NOMO-1 treated with DMSO at 0.1 percent for 48 hours (cell line): Measurements from ENCODE around the gene SHH.
A peak's percentile ranks its signal among the peaks of the same experiment; 100 is the strongest.

ENCODE experiments used
- DNase-seq: peaks from one replicate; lab custom pipeline; 2025; ENCODE audit not compliant: unreplicated experiment; lab: John Stamatoyannopoulos, UW

Gene SHH

DNA sequence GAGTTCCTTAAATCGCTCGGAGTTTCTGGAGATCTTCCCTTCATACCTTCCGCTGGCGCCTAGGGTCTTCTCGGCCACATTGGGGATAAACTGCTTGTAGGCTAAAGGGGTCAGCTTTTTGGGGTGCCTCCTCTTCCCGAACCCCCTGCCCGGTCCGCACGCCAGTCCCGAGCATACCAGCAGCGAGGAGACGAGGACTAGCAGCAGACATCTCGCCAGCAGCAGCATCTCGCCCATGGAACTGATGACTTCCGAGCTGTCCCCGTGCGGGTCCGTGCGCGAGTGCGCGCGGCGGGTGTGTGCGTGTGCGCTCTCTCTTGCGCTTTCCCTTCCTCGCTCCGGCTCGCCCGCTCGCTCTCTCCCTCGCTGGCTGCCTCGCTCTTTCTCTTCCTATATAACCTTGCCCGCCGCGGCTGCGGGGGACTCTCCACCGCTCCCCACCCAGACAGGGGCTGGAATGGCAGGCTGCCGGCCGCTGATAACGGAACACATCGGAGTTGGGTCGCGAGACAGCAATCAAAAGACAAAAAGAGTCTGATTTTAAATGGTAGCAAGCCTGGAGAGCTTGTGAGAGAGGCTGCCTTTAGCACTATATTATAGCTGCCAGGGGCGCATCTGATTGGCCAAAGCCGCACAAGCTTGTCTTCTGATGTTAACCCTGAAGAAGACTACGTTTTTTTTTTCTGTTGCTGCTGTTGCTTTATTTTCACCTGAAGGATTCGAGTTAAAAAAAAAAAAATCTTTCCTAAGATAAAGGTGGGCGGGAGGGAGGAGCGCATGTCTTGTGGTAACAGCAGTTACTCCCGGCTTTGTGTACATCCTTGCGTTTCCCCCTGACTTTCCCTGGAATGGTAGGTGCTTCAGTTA is at the start of gene SHH:
Gene SHH (minus strand): TSS at position 569 of the 867 bp plus-strand sequence. CDS start 341 bp downstream, at position 228.
- DNase-seq: no peak

DNA sequence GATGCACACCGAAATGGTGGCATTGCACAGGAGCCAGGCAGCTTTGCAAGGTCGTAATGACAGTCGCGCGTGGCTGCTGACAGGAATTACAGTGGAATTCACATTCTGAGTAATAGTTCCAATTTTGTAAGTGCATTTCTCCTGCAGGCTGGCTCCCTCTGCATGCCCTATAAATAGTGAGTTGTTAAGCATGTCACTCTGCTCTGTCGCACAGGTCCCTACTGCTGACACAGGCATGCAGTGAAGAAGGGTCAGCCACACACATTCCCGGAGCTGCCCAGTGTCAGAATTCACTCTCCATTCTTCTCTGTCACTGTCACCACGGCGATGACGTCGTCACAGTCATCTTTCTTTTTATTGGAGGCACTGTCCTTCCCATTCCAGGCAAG is 49.2 kb upstream of the SHH start:
- no peak for DNase-seq

GRCh38 chr7:155860840-155861479 is 48.7 kb upstream of the SHH start:
- peak; percentile 4 for DNase-seq

- DNase-seq: no peak
These were observed 48.2 kb upstream of the SHH start for GRCh38 chr7:155860461-155860839.

DNA sequence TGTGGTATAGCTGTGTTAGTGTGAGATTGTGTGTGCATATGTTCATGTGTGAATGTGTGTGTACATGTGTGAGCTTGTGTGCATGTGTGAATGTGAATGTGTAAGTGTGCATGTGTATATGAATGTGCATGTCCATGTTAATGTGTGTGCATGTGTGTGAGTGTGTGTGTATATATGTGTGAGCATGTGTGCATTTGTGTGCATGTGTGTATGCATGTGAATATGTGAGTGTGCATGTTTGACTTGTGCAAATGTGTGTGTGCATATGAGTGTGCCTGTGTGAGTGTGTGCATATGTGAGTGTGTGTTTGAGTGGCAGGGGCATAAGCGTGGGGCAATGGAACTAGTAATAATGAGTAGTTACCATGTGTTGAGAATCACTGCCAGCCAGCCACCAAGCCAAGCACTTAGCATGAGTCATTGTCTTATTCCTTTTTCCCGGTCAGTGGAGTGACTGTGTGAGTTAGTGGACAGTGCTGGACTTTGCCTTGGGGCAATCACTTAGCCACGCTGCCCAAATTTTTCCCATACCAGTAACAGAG is 46.3 kb upstream of the SHH start:
- no peak for DNase-seq

- no peak for DNase-seq
These were observed 44.9 kb upstream of the SHH start for GRCh38 chr7:155857141-155857540.

- DNase-seq: no peak
These were observed 44.4 kb upstream of the SHH start for GRCh38 chr7:155856656-155857055.

DNA sequence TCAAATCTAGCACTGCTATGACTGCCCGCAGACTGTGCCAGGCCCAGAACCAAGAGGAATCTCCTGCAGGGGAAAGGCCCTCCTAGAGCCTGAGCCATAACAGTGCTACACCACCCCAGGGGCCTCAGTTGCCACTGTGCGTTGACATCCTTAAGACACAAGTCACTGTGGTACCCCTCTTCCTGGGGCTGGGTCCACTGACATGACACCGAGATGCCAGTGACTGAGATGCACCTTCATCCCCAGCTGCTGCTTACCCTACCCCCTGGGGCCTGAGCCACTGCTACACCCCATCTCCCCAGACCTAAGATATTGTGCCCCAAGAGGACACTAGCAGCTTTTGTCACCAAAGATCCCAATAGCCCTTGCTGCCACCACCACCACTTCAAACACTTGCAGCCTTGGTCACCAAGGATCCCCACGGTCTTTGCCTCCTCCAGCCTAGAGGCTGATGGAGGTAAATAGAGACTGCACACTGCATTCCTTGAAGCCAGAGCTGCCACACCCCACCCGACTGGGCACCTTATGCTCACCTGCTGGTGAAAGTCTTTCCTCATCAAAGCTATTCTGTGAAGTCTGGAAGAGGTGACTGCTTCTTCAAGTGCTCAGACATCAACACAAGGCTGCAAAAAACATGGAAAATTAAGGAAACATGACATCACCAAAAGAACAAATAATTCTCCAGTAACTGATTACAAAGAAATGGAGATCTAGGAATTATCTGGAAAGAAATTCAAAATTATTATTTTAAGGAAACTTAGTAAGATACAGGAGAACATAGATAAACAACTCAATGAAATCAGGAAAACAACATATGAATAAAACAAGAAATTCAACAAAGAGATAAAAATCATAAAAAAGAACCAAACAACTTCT is 40.4 kb upstream of the SHH start:
- DNase-seq: no peak

DNA sequence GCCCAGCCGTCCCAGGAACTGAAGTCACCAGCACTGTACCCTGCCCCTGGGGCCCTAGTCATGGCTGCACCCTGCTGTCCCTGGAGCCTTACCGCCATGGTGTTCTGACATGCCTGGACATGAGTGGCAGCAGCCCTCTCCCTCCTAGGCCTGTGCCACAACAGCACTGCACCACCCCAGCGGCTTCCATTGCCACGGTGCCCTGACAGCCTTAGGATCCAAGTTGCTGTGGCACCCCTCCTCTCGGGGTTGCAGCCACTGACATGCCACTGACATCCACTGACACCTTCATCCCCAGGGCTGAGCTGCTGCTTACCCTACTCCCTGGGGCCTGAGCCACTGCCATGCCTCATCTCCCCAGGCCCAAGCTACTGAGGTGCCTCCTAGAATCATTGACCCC is 39.6 kb upstream of the SHH start:
- DNase-seq: no peak

DNA sequence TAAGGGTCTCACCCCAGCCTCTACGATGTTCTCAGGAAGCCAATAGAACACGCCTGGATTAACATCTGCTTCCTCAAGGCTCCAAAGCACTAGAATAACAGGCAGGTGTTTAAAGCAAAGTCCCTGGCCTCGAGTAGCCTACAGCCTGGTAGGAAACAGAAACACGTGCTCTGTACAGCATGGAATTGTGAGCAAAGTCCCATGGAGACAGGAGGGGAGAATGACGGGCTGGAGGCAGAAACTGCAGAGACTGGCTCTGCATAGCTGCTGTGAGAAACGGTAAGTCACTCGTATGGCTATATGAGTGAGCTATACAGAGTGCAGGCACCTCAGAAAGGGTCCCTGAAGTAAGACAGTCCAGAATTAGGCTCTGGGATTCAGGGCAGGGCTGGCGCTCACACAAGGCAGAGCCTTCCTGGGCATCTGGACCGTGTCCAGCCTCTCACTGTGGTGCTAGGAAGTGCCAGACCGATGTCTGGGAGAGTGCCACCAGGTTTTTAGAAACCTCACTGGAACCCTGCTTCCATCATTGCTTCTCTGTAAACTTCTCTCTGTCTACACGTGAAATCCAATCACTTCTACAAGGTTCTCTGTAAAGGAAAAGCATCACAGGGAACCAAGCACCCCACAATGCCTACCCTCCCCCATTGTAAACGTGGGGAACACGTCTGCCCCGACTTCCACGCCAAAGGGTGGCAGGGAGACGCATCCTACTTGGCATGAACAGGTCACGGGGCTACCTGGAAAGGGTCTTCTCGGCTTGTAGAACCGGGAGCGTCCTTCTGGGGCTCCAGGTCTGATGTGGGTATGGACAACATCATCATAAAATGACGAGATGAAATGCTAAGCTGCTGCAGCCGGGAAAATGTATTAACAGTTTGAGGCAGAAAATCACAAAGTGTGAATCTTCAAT is 38.8 kb upstream of the SHH start:
- no peak for DNase-seq

GRCh38 chr7:155850001-155850436 is 37.8 kb upstream of the SHH start:
- DNase-seq: no peak

DNA sequence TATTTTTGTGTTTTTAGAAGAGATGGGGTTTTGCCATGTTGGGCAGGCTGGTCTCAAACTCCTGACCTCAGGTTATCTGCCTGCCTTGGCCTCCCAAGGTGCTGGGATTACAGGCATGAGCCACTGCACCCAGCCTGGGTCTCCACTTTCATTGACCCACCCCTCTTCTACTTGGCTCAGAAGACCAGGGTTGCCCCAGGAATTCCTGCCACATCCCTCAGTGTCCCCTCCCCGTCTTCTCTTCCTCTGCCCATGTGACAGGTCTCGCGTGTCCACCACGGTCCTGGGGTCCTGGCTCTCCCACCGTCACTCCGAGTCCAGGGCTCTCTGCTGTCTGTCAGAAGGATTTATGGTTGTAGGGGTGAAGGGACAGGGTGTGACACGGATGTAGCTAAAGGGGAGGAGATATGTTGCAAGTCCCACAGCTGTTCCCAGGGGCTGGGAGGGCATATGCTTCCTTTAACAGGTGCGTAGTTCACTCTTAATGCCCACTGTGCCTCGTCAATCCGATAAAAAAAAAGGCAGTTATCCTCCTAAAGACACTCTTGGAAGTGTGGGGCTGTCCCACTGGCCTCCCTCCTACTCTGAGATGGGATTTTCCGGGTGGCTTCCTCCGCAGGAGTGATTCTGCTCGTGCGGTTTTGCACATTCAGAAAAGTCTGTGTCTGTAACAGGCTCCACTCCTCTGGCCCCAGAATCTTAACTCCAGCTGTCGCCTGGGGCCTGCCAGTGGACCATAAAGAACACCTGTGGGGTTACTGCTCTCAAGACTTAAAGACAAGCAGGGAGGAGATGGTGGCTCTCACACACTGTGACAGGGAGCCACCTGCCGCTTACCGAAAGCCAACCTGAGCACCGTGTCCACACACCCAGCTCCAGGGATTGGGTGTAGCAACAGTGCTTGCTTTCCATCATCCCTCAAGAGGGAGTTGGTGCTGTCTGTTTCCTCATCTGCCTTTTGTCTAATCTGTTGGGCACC is 36.7 kb upstream of the SHH start:
- DNase-seq: no peak

- DNase-seq: no peak
These were observed 35.7 kb upstream of the SHH start for GRCh38 chr7:155847821-155848435.

DNA sequence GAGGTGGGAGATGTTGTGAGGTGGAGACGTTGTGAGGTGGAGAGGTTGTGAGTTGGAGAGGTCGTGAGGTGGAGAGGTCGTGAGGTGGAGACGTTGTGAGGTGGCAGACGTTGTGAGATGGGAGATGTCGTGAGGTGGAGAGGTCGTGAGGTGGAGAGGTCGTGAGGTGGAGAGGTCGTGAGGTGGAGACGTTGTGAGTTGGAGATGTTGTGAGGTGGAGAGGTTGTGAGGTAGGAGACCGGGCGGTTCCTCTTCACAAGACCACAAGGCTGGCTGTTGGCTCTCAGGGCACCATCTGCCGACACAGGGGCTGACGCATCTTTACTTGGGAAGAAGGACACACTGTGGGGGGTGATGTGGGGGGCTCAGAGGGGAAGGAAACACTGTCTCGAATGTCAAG is 34.7 kb upstream of the SHH start:
- DNase-seq: no peak

- no peak for DNase-seq
These were observed 33.9 kb upstream of the SHH start for GRCh38 chr7:155846156-155846555.

DNA sequence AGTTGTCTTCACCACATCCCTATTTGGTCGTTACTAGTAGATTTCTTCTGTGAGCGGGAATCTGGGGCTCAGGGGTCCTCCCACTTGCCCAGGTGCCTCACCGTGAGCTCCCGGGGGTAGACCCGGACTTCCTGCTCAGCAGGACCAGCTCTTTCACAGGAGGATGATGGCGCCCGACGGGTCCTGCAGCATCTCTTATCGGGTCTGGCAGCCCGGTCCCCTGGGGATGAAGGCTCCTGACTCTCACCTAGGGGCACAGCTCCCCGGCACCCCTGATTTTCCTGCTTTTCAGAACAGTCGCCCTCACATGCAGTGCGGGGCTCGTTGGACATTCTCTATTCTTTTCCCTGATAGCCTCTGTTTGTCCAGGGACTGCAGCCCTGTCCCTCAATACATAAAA is 33.0 kb upstream of the SHH start:
- no peak for DNase-seq

GRCh38 chr7:155844526-155844925 is 32.3 kb upstream of the SHH start:
- DNase-seq: no peak

DNA sequence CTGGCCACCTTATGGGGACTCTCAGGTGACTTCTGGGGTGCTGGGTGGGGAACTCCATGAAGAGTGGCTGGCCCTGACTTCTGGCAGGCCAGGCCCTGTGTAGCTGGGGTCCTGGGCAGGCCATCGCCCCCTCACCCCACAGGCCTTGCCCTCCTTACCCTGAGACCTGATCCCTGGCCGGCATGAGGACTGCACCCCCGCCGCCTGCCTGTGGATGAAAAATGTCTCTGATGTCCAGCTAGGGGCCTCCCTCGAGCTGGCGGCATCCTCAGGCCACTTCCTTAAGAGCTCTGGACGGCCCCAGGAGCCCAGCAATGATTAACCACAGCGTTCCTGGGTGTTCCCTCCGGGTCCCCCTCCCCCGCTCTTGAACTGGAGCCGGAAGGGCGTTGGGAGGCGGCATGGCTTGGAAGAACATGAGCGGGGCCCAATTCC is 31.8 kb upstream of the SHH start:
- DNase-seq: no peak
